ENCODE data around the gene METTL8.

Gene METTL8

DNA sequence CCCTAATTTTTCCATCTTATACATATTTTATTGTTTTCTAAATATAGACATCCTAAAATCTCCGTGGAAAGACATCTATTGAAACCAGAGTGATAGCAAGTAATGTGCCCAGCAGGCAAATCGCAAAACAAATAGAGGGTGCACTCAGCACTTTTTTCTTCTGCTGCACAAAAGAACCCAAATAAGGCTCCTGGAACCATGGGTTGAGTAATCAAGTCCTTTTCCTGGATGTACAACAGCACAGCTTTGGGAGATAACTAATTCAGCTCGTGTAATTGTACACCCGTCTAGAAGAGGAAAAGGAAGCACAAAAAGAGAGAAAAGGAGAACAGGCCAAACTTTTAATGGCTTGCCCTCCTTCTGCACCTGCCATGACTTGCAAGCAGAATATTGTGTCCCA lies 146.2 kb downstream of the METTL8 start:
- Histone ChIP-seq H3K4me2 (ENCODE audit: low read depth, low read length, poor library complexity, severe bottlenecking) (no peak overlapping the region), H3F3A (ENCODE audit: low read depth) (no peaks in the 10 kb centered on the region), H3K9me3 (ENCODE audit: insufficient read depth, low read depth, low read length) (no peaks in the 10 kb centered on the region), H3K4me1 (ENCODE audit: insufficient read depth, low read length, poor library complexity, severe bottlenecking) (peaks cover 5% of the 10 kb centered on the region), H3K4me3 (ENCODE audit: low read length, poor library complexity, severe bottlenecking) (no peak overlapping the region), H3K79me2 (ENCODE audit: insufficient read depth, low read length) (no peaks in the 10 kb centered on the region), H3K36me3 (ENCODE audit: insufficient read depth, low read length) (no peaks in the 10 kb centered on the region), H3K27me3 (ENCODE audit: insufficient read depth, low read length, poor library complexity, severe bottlenecking) (no peaks in the 10 kb centered on the region), H3K9ac (ENCODE audit: low read depth, low read length, poor library complexity, severe bottlenecking) (peak overlapping the region; percentile 31), H3K9me2 (replicated peaks; ENCODE audit: low read depth, low read length) (no peaks in the 10 kb centered on the region), H2AFZ (ENCODE audit: low read length) (0 out of 2 replicates have a peak overlapping the region, but pooled peaks have one; percentile 41), H4K20me1 (ENCODE audit: insufficient read depth, low read length, poor library complexity, severe bottlenecking) (no peaks in the 10 kb centered on the region)
- no peak for TF ChIP-seq CTCF (conservative IDR thresholded peaks at IDR 0.05; ENCODE audit: low read length)
- no peak for TF ChIP-seq EZH2phosphoT487 (IDR thresholded peaks at IDR 0.05; ENCODE audit: borderline replicate concordance)

DNA sequence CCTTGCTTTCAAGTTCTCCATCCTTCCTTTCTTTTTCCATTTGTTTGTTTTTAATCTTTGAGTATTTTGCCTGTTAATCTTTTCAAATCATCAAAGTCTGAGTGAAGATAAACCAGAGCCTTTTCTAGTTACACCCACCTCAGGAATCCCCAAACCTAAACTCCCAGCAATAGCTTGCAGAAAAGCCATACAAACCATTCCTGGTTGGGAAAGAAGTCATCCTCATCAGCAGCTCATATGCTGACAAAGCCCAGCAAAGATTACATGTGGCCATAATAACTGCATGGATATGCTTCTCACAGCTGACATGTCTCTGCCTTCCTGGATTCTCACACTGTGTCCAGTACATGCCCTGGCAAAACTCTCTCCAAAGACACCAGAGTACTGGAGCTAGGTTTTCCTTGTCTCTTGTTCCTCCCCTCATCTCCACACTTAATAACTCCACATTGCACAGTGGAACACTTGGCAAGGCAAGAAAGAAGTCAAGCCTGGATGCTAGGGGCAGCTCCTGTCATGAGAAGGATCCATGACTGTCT lies 146.7 kb downstream of the METTL8 start:
- Histone ChIP-seq H2AFZ (ENCODE audit: low read length) (0 out of 2 replicates have a peak overlapping the region, but pooled peaks have one; percentile 41), H4K20me1 (ENCODE audit: insufficient read depth, low read length, poor library complexity, severe bottlenecking) (no peaks in the 10 kb centered on the region), H3K4me2 (ENCODE audit: low read depth, low read length, poor library complexity, severe bottlenecking) (no peak overlapping the region)

DNA sequence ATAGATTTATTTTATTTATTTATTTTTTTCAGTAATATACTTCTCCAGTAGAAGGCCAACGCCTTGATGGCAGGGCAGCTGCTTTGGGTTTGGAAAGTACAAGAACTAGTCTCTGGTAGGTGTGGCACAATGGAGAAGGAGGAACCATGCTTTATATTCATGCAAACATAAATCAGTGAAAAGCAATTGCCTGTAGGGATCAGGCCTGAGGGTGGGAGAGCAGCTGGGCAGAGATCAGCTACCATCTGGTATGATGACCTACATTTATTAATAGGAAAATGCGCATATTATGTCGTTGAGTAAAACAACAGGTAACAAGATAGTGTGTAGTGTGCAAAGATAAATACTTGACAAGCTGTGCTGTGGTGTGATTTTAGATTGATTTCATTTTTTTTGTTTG lies 152.7 kb downstream of the METTL8 start:
- Histone ChIP-seq H3K4me3 (ENCODE audit: low read length, poor library complexity, severe bottlenecking) (no peak overlapping the region), H4K20me1 (ENCODE audit: insufficient read depth, low read length, poor library complexity, severe bottlenecking) (no peaks in the 10 kb centered on the region), H3K36me3 (ENCODE audit: insufficient read depth, low read length) (no peaks in the 10 kb centered on the region), H3K9ac (ENCODE audit: low read depth, low read length, poor library complexity, severe bottlenecking) (no peak overlapping the region), H3K4me1 (ENCODE audit: insufficient read depth, low read length, poor library complexity, severe bottlenecking) (no peaks in the 10 kb centered on the region), H2AFZ (ENCODE audit: low read length) (no peak overlapping the region), H3K9me3 (ENCODE audit: insufficient read depth, low read depth, low read length) (no peaks in the 10 kb centered on the region), H3K27me3 (ENCODE audit: insufficient read depth, low read length, poor library complexity, severe bottlenecking) (no peaks in the 10 kb centered on the region), H3K9me2 (replicated peaks; ENCODE audit: low read depth, low read length) (no peaks in the 10 kb centered on the region), H3F3A (ENCODE audit: low read depth) (no peaks in the 10 kb centered on the region), H3K79me2 (ENCODE audit: insufficient read depth, low read length) (no peaks in the 10 kb centered on the region), H3K4me2 (ENCODE audit: low read depth, low read length, poor library complexity, severe bottlenecking) (no peak overlapping the region)
- TF ChIP-seq CTCF (conservative IDR thresholded peaks at IDR 0.05; ENCODE audit: low read length) (no peak), EZH2phosphoT487 (IDR thresholded peaks at IDR 0.05; ENCODE audit: borderline replicate concordance) (no peak)

More for the DNA sequence above, 146.7 kb downstream of the METTL8 start:
- H3K9me3 ChIP-seq (ENCODE audit: insufficient read depth, low read depth, low read length), result no peaks in the 10 kb centered on the region
- no peaks in the 10 kb centered on the region for H3K79me2 ChIP-seq (ENCODE audit: insufficient read depth, low read length)
- TF ChIP-seq EZH2phosphoT487 (IDR thresholded peaks at IDR 0.05; ENCODE audit: borderline replicate concordance) (no peak), CTCF (conservative IDR thresholded peaks at IDR 0.05; ENCODE audit: low read length) (no peak)
- H3F3A ChIP-seq (ENCODE audit: low read depth), result no peaks in the 10 kb centered on the region
- no peaks in the 10 kb centered on the region for H3K27me3 ChIP-seq (ENCODE audit: insufficient read depth, low read length, poor library complexity, severe bottlenecking)
- no peaks in the 10 kb centered on the region for H3K9me2 ChIP-seq (replicated peaks; ENCODE audit: low read depth, low read length)
- no peaks in the 10 kb centered on the region for H3K36me3 ChIP-seq (ENCODE audit: insufficient read depth, low read length)
- peak overlapping the region; percentile 31 for H3K9ac ChIP-seq (ENCODE audit: low read depth, low read length, poor library complexity, severe bottlenecking)
- peaks cover 5% of the 10 kb centered on the region for H3K4me1 ChIP-seq (ENCODE audit: insufficient read depth, low read length, poor library complexity, severe bottlenecking)
- no peak overlapping the region for H3K4me3 ChIP-seq (ENCODE audit: low read length, poor library complexity, severe bottlenecking)
